Psoas muscle (tissue), 8 donors: ENCODE results near the gene TGFB2. TPM values are rescaled to one million over a fixed set of nuclear protein-coding genes. Genes with fewer than 3 reads are reported as not detected.

Experiments used
- ATAC-seq, 4 donors: fragments of 200-7000 bp; cut with Tn5 transposase; one replicate each; pipeline ENCODE4 v1.9.1; 2020; ENCODE audit warnings: moderate library complexity in 3 of 4, mild to moderate bottlenecking in 2 of 4
- DNase-seq, 2 donors: peaks; one replicate each; pipeline ENCODE4 v3.0.0-alpha.2; 2020
- H3K27ac ChIP-seq: fragments of 200-600 bp; one replicate; pipeline ENCODE4 v1.8.0; 2022
- H3K27me3 ChIP-seq, 3 donors: fragments of 200-600 bp in 1 of 3; one replicate each; pipeline versions ENCODE4 v1.6.1 to v1.8.0; 2013 to 2022; ENCODE audit warnings: low read length in 2 of 3, mild to moderate bottlenecking in 2 of 3, moderate library complexity in 1 of 3; ENCODE audit not compliant: insufficient read depth in 3 of 3
- H3K36me3 ChIP-seq, 2 donors: fragments of 200-600 bp in 1 of 2; one replicate each; pipeline versions ENCODE4 v1.6.1 to v1.8.0; 2013 to 2022; ENCODE audit warnings: low read depth in 1 of 2, mild to moderate bottlenecking in 1 of 2, moderate library complexity in 1 of 2; ENCODE audit not compliant: insufficient read depth in 1 of 2
- H3K4me1 ChIP-seq: fragments of 200-600 bp; one replicate; pipeline ENCODE4 v1.8.0; 2022
- H3K4me3 ChIP-seq: fragments of 200-600 bp; one replicate; pipeline ENCODE4 v1.8.0; 2022; ENCODE audit warnings: mild to moderate bottlenecking
- H3K9me3 ChIP-seq: fragments of 200-600 bp; one replicate; pipeline ENCODE4 v1.8.0; 2022
- CTCF ChIP-seq: fragments of 200-600 bp; IDR thresholded peaks from one replicate; pipeline ENCODE4 v1.8.0; 2022; ENCODE audit warnings: antibody characterized with exemption
- WGBS, 3 donors: extraction: QIAGEN DNeasy Blood & Tissue Kit; methylation state at CpG; one replicate each; pipeline versions ENCODE4 v1.1.6 to v1.1.7; 2013; 5-methylcytosine and 5-hydroxymethylcytosine counted together
- intact Hi-C, 2 donors: fragments of 100-400 bp; cut with DNase I; formaldehyde crosslinking; loops; one replicate each; pipeline versions ENCODE4 v1.11.0 to v1.14.2; 2022
- polyA plus RNA-seq, 3 donors: library from polyadenylated mRNA; stranded (reverse); fragments of 200-250 nt; gene quantifications; one replicate each; pipeline ENCODE4 v1.2.3, GENCODE V29; 2013
- total RNA-seq, 4 donors: library from RNA; stranded (reverse); fragmentation: NEBNext Ultra II Directional in 2 of 4; extraction: Animal tissue kit (Norgen Biotek cat#: 25700) in 2 of 4; gene quantifications; one replicate each; pipeline versions ENCODE4 v1.2.1 to v1.2.4, GENCODE V29; 2021 to 2023
- donor health status: healthy with polysubstance abuse.
- donor health status: DM: no; HTN: no; CAD: no; lungs with moderate emphysema.
- donor health status: Bipolar disorder and iron deficiency.
- donor health status: healthy.
- donor health status: DM: yes; HTN: yes; CAD: no.
- donor health status: DM: no; HTN: no; CAD: no.
- donor health status: DM: no; HTN: no; CAD: no.
- donor health status: DM: yes; HTN: yes; CAD: no.

The TGFB2 gene
- total and polyA plus RNA-seq, 7 donors: 0.43 to 35.4 (median 5.1) TPM

GRCh38 chr1:218481116-218481775 is 136.1 kb downstream of the TGFB2 start:
- Histone ChIP-seq H3K9me3 (no peaks in the 10 kb centered on the region), H3K27me3 (no peaks in the 10 kb centered on the region), H3K27ac (peak overlapping the region; percentile 86), H3K36me3 (no peaks in the 10 kb centered on the region), H3K4me3 (no peak overlapping the region), H3K4me1 (peaks cover 37% of the 10 kb centered on the region)
- WGBS, 3 donors: 50 to 57% (median 54%) methylated on average over 3 of the region's 3 CpGs
- DNase-seq (no peak), ATAC-seq (no peak)
- intact Hi-C loops: loop anchor here in 1 of 2 donors (10.0 kb wide), 1 partner anchor 136 kb away; the partner anchor contains the start of gene TGFB2
- no peak for TF ChIP-seq CTCF

- DNase-seq (no peak), ATAC-seq (peak in 2 of 4 donors; percentile 41 to 46)
- H3K4me1 ChIP-seq: peaks cover 29% of the 10 kb centered on the region
- TF ChIP-seq CTCF: no peak
- WGBS, 3 donors: 52 to 71% (median 65%) methylated on average over 5 of the region's 5 CpGs
- H3K27ac ChIP-seq: no peak overlapping the region
- H3K9me3 ChIP-seq: no peaks in the 10 kb centered on the region
- intact Hi-C loops: loop anchor here in 1 of 2 donors (10.0 kb wide), 1 partner anchor 138 kb away; the partner anchor contains the start of gene TGFB2
- no peak overlapping the region for H3K4me3 ChIP-seq
- H3K27me3 ChIP-seq: no peaks in the 10 kb centered on the region
- no peaks in the 10 kb centered on the region for H3K36me3 ChIP-seq
Measured at GRCh38 chr1:218482683-218483082, 137.5 kb downstream of the TGFB2 start.

- 68 to 100% (median 96%) methylated on average over 2 of the region's 2 CpGs for WGBS, 3 donors
- Histone ChIP-seq H3K36me3 (no peaks in the 10 kb centered on the region), H3K4me3 (no peak overlapping the region), H3K27me3 (no peaks in the 10 kb centered on the region), H3K27ac (no peak overlapping the region), H3K9me3 (no peaks in the 10 kb centered on the region), H3K4me1 (peaks cover 13% of the 10 kb centered on the region)
- ATAC-seq (no peak), DNase-seq (no peak)
- intact Hi-C loops: loop anchor here in 1 of 2 donors (10.0 kb wide), 1 partner anchor 141 kb away; the partner anchor contains the start of gene TGFB2
- TF ChIP-seq CTCF: no peak
Measured at GRCh38 chr1:218485241-218485928, 140.2 kb downstream of the TGFB2 start.

GRCh38 chr1:218488531-218488930 is 143.4 kb downstream of the TGFB2 start:
- ATAC-seq: no peak
- WGBS, 3 donors: 96 to 97% (median 96%) methylated on average over 3 of the region's 3 CpGs
- DNase-seq: no peak
- intact Hi-C loops: loop anchor here in 1 of 2 donors (10.0 kb wide), 1 partner anchor 144 kb away; the partner anchor contains the start of gene TGFB2
- no peak for TF ChIP-seq CTCF
- Histone ChIP-seq H3K27me3 (no peaks in the 10 kb centered on the region), H3K27ac (no peak overlapping the region), H3K36me3 (no peaks in the 10 kb centered on the region), H3K9me3 (no peaks in the 10 kb centered on the region), H3K4me1 (peaks cover 7% of the 10 kb centered on the region), H3K4me3 (no peak overlapping the region)
